Skin epidermis (tissue), 12 donors: ENCODE measurements around the gene ISX.

Experiments
- H3K27ac ChIP-seq, 21 experiments: fragments of 200-600 bp; sonication (generic) in 11 of 21; one replicate each; pipeline ENCODE4 v1.5.0; 2020; ENCODE audit warnings: mild to moderate bottlenecking in 3 of 21, inconsistent platforms in 2 of 21, moderate library complexity in 2 of 21
- H3K4me3 ChIP-seq, 7 experiments: fragments of 200-600 bp; sonication (generic) in 2 of 7; one replicate each; pipeline ENCODE4 v1.5.0; 2020; ENCODE audit warnings: inconsistent platforms in 2 of 7, mild to moderate bottlenecking in 2 of 7, moderate library complexity in 1 of 7

ISX gene

DNA sequence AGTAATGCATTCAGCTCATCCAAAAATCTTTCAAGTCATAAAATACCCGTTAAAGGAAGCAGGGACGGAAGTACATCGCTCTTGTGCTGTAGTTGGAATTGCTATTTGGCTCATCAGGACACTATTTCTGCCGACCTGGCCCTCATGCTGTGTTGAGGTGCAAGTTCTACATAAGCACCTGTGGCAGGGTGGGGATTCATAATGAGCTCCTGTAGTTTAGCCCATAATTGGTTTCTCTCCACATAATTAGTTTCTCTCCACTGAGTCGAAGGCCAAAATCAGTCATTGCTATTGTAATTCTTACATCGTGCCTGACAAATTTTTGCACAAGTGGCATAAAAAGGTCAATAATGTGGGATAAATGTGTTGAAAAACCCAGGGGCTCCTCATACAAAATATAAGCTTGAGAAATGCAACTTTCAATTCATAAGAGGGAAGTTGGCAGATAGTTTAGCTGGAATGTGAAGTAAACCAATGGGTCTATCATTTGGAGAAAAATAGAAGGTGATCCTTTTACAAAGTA lies 14.9 kb upstream of the ISX start:
- H3K27ac ChIP-seq: no peak overlapping the region
- no peak overlapping the region for H3K4me3 ChIP-seq

- Histone ChIP-seq H3K4me3 (no peak overlapping the region), H3K27ac (no peak overlapping the region)
These were observed 14.2 kb upstream of the ISX start for GRCh38 chr22:35051791-35052190.

- no peak overlapping the region for H3K4me3 ChIP-seq
- no peak overlapping the region for H3K27ac ChIP-seq
These were observed 12.7 kb upstream of the ISX start for GRCh38 chr22:35053060-35053835.

- H3K27ac ChIP-seq: no peak overlapping the region
- H3K4me3 ChIP-seq: no peak overlapping the region
These were observed 11.9 kb upstream of the ISX start for GRCh38 chr22:35054064-35054463.

DNA sequence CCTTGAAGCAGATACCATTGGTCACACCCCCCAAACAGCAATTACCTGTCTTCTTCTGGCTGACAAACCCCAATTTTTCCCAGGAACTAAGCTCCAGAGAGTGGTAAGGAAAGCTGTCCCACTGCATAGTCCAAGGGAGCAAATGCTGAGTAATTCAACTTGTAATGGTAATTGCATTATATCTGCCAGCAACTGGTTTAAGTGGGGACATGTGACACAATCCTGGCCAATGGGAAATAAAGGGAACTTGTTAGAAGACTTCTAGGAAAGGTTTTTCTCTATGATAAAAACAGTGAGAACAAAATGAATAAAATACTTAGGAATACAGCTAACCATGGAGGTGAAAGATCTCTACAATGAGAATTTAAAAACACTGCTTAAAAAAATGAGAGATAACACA lies 9.5 kb upstream of the ISX start:
- no peak overlapping the region for H3K4me3 ChIP-seq

DNA sequence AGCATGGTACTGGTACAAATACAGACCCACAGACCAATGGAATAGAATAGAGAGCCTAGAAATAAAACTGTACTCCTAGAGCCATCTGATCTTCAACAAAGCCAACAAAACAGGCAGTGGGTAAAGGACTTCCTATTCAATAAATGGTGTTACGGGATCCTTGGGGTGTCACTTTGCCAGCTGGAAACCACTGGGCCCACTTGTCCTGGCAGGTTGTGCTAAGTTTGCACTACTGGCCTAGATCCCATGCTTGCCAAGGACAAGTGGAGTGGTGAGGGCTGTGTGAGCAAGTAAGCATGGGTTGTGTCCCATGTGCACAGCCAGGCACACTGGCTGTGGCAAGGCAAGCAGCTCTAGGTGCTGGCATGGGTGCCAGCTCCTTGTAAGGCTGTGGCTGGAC lies 8.8 kb upstream of the ISX start:
- H3K27ac ChIP-seq: no peak overlapping the region

More for the DNA sequence above, 9.5 kb upstream of the ISX start:
- no peak overlapping the region for H3K27ac ChIP-seq

GRCh38 chr22:35059632-35060031 lies 6.3 kb upstream of the ISX start:
- Histone ChIP-seq H3K27ac (no peak overlapping the region), H3K4me3 (no peak overlapping the region)

More for the DNA sequence above, 8.8 kb upstream of the ISX start:
- H3K4me3 ChIP-seq: no peak overlapping the region

DNA sequence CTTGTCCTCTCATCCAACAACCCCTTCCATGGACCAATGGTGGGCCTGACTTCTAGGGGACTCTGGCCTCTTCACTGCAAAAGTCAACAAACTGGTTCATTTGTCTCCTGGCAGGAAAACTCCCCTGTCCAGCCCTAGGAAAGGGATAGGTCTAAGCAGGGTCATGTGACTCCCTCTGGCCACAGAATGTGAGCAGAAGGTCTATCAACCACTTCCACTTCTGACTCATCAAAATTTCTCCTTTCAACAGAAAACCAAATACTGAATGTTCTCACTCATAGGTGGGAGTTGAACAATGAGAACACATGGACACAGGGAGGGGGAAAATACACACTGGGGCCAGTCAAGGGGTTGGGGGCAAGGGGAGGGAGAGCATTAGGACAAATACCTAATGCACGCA lies 1.3 kb upstream of the ISX start:
- H3K27ac ChIP-seq: no peak overlapping the region

DNA sequence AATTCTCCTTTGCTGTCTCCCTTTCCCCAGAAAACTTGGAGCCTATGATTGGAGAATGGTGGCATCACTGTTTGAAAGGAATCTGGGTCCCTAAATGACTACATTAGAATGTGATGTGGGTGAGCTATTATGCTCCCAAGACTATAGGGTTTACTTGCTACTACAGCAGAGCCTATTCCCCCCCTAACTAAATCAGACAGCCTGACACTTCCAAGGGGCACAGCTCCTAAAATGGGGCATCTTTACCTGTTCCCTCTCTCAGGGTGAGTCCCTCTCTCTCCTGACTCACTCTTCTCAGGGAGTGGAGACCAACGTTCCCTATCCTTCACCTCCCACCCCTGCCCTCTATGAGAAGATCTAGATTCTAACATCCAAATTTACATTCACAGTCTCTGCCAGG lies 775 bp upstream of the ISX start:
- H3K4me3 ChIP-seq: no peak overlapping the region
- no peak overlapping the region for H3K27ac ChIP-seq

More for the DNA sequence above, 1.3 kb upstream of the ISX start:
- no peak overlapping the region for H3K4me3 ChIP-seq

DNA sequence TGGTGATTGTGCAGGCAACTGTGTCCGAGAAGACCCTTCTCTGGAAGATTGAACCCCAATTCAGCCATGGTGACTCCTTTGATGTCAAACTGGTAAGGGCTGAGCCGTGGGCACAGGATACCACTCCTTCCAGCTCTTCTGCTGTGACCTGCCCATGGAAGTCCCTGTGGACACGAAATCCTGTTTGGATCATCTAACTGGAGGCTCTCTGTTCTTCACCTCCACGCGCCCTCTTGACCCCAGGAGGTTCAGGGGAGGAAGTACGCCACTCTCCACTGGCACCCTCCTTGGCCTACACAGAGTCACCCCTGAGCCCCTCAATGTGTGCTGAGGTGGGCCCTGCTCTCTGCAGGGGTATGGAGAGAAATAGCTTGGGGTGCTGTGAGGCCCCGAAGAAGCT lies 810 bp downstream of the ISX start:
- no peak overlapping the region for H3K4me3 ChIP-seq

GRCh38 chr22:35069541-35069940 lies 3.6 kb downstream of the ISX start:
- no peak overlapping the region for H3K27ac ChIP-seq
- no peak overlapping the region for H3K4me3 ChIP-seq

More for the DNA sequence above, 810 bp downstream of the ISX start:
- no peak overlapping the region for H3K27ac ChIP-seq

DNA sequence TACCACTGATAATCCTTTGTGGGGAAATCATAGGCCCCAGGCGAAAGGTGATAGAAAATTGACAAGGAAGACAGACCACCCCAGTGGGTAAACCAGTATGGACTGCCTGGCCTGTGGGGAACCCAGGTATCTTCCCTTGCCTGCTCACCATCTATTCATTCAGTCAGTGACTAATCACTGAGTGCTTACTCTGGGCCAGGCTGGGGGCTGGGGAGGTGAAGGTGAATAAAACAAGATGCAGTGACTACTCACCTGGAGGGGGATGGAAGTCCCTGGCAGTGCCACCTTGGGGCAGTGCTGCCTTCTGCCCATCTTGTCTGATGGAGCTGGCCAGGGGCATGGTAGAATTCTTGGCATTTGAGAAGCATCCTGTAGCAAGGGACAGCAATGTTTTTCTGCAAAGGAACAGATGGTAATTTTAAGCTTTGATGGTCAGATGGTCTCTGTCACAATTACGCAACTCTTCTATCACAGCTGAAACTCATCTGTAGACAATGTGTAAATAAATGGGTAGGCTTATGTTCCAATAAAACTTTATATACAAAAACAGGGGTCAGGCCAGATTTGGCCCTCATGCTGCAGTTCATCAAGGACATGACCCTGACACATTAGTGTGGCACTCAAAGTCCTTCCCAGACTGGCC lies 4.6 kb downstream of the ISX start:
- Histone ChIP-seq H3K27ac (no peak overlapping the region), H3K4me3 (no peak overlapping the region)

GRCh38 chr22:35071784-35072183 lies 5.8 kb downstream of the ISX start:
- H3K4me3 ChIP-seq: no peak overlapping the region
- no peak overlapping the region for H3K27ac ChIP-seq

DNA sequence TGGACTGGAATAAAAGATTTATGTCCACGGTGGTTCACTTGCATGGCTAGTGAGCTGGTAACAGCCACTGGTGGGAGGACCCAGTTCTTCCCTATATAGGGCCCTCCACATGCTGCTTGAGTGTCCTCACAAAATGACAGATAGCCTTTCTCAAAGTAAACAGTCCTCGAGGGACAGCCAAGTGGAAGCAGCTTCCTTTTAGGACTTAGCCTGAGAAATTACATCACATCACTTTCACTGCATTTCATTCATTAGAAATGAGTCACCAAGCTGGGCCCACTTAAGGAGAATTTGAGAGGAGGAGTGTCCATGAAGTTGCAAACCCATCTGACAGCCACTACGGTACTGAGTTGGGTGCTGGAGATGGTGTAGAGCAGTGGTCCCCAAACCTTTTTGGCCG lies 7.0 kb downstream of the ISX start:
- no peak overlapping the region for H3K4me3 ChIP-seq
- no peak overlapping the region for H3K27ac ChIP-seq

GRCh38 chr22:35074583-35074982 lies 8.6 kb downstream of the ISX start:
- H3K4me3 ChIP-seq: no peak overlapping the region
- no peak overlapping the region for H3K27ac ChIP-seq

GRCh38 chr22:35076630-35077029 lies 10.7 kb downstream of the ISX start:
- Histone ChIP-seq H3K27ac (no peak overlapping the region), H3K4me3 (no peak overlapping the region)

DNA sequence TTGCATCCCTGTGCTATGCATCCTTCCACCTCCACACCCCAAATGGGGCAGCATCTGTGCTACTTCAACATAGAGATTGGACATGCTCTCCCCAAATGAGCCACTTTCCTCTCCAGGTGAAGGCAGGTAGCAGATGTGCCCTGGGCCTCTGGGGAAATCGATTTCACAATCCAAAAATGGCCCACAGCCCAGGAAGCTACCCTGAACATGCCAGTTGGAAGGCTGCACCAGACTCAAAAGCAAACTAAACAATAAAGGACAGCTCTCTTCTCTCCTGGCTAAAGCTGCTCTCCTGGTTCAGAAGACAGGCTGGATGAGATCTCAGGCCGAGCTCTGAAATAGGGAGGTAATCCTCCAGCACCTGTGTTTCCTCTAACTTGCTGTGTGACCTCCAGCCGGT lies 19.7 kb downstream of the ISX start:
- Histone ChIP-seq H3K4me3 (no peak overlapping the region), H3K27ac (no peak overlapping the region)

DNA sequence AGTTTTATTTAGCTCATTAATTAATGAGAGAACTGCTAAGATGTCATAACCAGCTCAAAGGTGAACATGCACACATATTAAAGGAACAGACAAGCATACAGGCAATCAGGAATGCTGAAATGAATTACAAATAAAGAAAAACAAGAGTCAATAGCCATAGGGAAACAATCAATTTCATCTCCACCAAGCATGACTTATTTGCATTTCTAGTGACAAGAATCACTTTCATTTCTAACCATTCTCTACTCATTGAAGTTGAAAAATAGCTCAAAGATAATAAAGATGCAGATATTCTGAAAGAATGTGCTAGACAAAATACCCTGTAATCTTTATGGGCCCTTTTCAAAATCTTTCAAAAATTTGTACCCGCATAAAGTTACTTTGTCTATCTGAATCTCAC lies 23.2 kb downstream of the ISX start:
- H3K4me3 ChIP-seq: no peak overlapping the region
- H3K27ac ChIP-seq: no peak overlapping the region

- no peak overlapping the region for H3K4me3 ChIP-seq
- no peak overlapping the region for H3K27ac ChIP-seq
These were observed 26.4 kb downstream of the ISX start for GRCh38 chr22:35092406-35092805.

GRCh38 chr22:35098921-35099320 lies 33.0 kb downstream of the ISX start:
- no peak overlapping the region for H3K27ac ChIP-seq
- no peak overlapping the region for H3K4me3 ChIP-seq

- no peak overlapping the region for H3K4me3 ChIP-seq
- no peak overlapping the region for H3K27ac ChIP-seq
These were observed 33.9 kb downstream of the ISX start for GRCh38 chr22:35099883-35100282.
